ENCODE data around the gene TPRG1. TPM values are rescaled to one million over a fixed set of nuclear protein-coding genes. Genes with fewer than 3 reads are reported as not detected.

TPRG1 gene
- total RNA-seq, 4 donors from 2014 or later, result 2.3 to 14.9 (median 4.1) TPM; not detected in 1

GRCh38 chr3:189334064-189334920 is 162.5 kb downstream of the TPRG1 start:
- DNase-seq, result no peak
- Histone ChIP-seq H3K36me3 (no peaks in the 10 kb centered on the region), H3K27me3 (no peaks in the 10 kb centered on the region), H3K27ac (no peak overlapping the region), H3K9me3 (no peaks in the 10 kb centered on the region), H3K4me3 (no peak overlapping the region), H3K4me1 (no peaks in the 10 kb centered on the region)
- WGBS, 2 donors (ENCODE audit: low coverage in 1 of 2), result 51 to 67% methylated on average over 3 of the region's 3 CpGs
- TF ChIP-seq POLR2A (IDR thresholded peaks at IDR 0.05) (no peak), CTCF (IDR thresholded peaks at IDR 0.05) (no peak), EP300 (IDR thresholded peaks at IDR 0.05; ENCODE audit: low read depth) (no peak), POLR2AphosphoS5 (IDR thresholded peaks at IDR 0.05) (no peak)
- in situ Hi-C loops (cut with MboI; ENCODE audit: low pct_ligation_motif_present in 1 of 4, low pct_unique_long_range_greater_than_20kb in 1 of 4, low sequenced_read_pairs in 3 of 4), result no loop called here
- intact Hi-C loops (cut with DNase I; ENCODE audit: low total_unique reads), result no loop called here

- Histone ChIP-seq H3K9me3 (no peaks in the 10 kb centered on the region), H3K4me1 (no peaks in the 10 kb centered on the region), H3K4me3 (no peak overlapping the region), H3K27ac (no peak overlapping the region), H3K36me3 (no peaks in the 10 kb centered on the region), H3K27me3 (no peaks in the 10 kb centered on the region)
- intact Hi-C loops (cut with DNase I; ENCODE audit: low total_unique reads), result no loop called here
- no peak for DNase-seq
- TF ChIP-seq POLR2AphosphoS5 (IDR thresholded peaks at IDR 0.05) (no peak), POLR2A (IDR thresholded peaks at IDR 0.05) (no peak), CTCF (IDR thresholded peaks at IDR 0.05) (no peak), EP300 (IDR thresholded peaks at IDR 0.05; ENCODE audit: low read depth) (no peak)
- in situ Hi-C loops (cut with MboI; ENCODE audit: low pct_ligation_motif_present in 1 of 4, low pct_unique_long_range_greater_than_20kb in 1 of 4, low sequenced_read_pairs in 3 of 4), result no loop called here
Measured at GRCh38 chr3:189337673-189338091, 165.9 kb downstream of the TPRG1 start.

GRCh38 chr3:189338366-189338765 is 166.6 kb downstream of the TPRG1 start:
- Histone ChIP-seq H3K27ac (no peak overlapping the region), H3K27me3 (no peaks in the 10 kb centered on the region), H3K36me3 (no peaks in the 10 kb centered on the region), H3K4me3 (no peak overlapping the region), H3K9me3 (no peaks in the 10 kb centered on the region), H3K4me1 (no peaks in the 10 kb centered on the region)
- intact Hi-C loops (cut with DNase I; ENCODE audit: low total_unique reads), result no loop called here
- 97% methylated on average over 4 of the region's 4 CpGs for WGBS, 2 donors (ENCODE audit: low coverage in 1 of 2)
- DNase-seq, result no peak
- TF ChIP-seq POLR2A (IDR thresholded peaks at IDR 0.05), result no peak
- no peak for TF ChIP-seq CTCF (IDR thresholded peaks at IDR 0.05)
- no peak for TF ChIP-seq EP300 (IDR thresholded peaks at IDR 0.05; ENCODE audit: low read depth)
- no peak for TF ChIP-seq POLR2AphosphoS5 (IDR thresholded peaks at IDR 0.05)
- in situ Hi-C loops (cut with MboI; ENCODE audit: low pct_ligation_motif_present in 1 of 4, low pct_unique_long_range_greater_than_20kb in 1 of 4, low sequenced_read_pairs in 3 of 4), result no loop called here

- no peak overlapping the region for H3K27ac ChIP-seq
- no peak for TF ChIP-seq CTCF (IDR thresholded peaks at IDR 0.05)
- no peak for TF ChIP-seq EP300 (IDR thresholded peaks at IDR 0.05; ENCODE audit: low read depth)
- no peak for TF ChIP-seq POLR2AphosphoS5 (IDR thresholded peaks at IDR 0.05)
- TF ChIP-seq POLR2A (IDR thresholded peaks at IDR 0.05), result no peak
- H3K4me1 ChIP-seq, result no peaks in the 10 kb centered on the region
- no peaks in the 10 kb centered on the region for H3K27me3 ChIP-seq
- 98% methylated on average over 4 to 5 of the region's 5 CpGs for WGBS, 2 donors (ENCODE audit: low coverage in 1 of 2)
- in situ Hi-C loops (cut with MboI; ENCODE audit: low pct_ligation_motif_present in 1 of 4, low pct_unique_long_range_greater_than_20kb in 1 of 4, low sequenced_read_pairs in 3 of 4), result no loop called here
- no peaks in the 10 kb centered on the region for H3K9me3 ChIP-seq
- H3K4me3 ChIP-seq, result no peak overlapping the region
- intact Hi-C loops (cut with DNase I; ENCODE audit: low total_unique reads), result no loop called here
- H3K36me3 ChIP-seq, result no peaks in the 10 kb centered on the region
- no peak for DNase-seq
Measured at GRCh38 chr3:189339996-189340395, 168.2 kb downstream of the TPRG1 start.
